Measurements from ENCODE around the gene ZBTB46. TPM values are rescaled to one million over a fixed set of nuclear protein-coding genes. Genes with fewer than 3 reads are reported as not detected.

ZBTB46 gene
- total RNA-seq, 1 donor: 0.36 TPM

DNA sequence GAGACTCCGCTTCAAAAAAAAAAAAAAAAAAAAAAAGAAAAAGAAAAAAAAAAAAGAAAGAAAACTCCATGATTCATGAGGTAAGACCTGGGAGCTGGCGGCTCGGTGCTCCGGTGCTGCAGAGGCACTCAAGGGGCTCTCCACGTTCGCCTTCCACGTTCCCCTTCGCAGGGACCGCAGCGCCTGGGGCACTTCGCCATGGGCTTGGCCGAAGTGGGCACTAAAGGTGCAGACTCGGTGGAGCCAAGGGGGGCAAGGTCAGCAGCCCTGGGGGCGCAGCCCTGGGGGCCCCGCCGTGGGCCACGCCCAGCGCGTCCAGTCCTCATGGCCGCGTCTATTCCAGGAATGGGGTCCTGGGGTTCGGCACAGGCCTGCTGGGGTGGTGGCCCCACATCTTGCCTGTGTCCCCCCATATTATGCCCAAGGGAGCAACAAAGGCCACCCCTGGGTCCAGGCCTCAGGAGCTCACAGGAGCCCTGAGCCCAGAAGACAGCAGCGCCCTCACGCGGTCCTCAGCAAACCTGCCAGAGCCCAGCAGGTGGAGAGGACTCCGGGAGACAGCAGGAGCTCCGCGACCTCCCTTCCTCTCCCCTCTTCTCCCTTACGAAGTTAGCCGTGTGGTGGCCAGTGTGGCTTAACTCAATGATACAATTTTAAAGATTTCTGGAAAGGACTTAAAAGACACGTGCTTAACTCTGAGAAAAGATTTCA lies 21.9 kb downstream of the ZBTB46 start:
- Histone ChIP-seq H3K27me3 (ENCODE audit: insufficient read depth, low read length) (no peaks in the 10 kb centered on the region), H4K20me1 (ENCODE audit: insufficient read depth, low read length) (no peaks in the 10 kb centered on the region), H2AFZ (ENCODE audit: low read length) (no peak overlapping the region), H3K4me3 (ENCODE audit: insufficient read depth, low read length) (no peak overlapping the region), H3K79me2 (ENCODE audit: insufficient read depth, low read length) (no peaks in the 10 kb centered on the region), H3K9me3 (ENCODE audit: low read depth, low read length) (no peaks in the 10 kb centered on the region), H3K4me2 (ENCODE audit: insufficient read depth, low read length) (no peak overlapping the region), H3K36me3 (ENCODE audit: insufficient read depth, low read length) (no peaks in the 10 kb centered on the region), H3K27ac (ENCODE audit: low read depth, low read length) (no peak overlapping the region), H3K4me1 (ENCODE audit: insufficient read depth, low read length) (no peaks in the 10 kb centered on the region)
- no peak for DNase-seq (ENCODE audit: insufficient read length, low spot score, missing footprints)
- TF ChIP-seq, protein P1, sequence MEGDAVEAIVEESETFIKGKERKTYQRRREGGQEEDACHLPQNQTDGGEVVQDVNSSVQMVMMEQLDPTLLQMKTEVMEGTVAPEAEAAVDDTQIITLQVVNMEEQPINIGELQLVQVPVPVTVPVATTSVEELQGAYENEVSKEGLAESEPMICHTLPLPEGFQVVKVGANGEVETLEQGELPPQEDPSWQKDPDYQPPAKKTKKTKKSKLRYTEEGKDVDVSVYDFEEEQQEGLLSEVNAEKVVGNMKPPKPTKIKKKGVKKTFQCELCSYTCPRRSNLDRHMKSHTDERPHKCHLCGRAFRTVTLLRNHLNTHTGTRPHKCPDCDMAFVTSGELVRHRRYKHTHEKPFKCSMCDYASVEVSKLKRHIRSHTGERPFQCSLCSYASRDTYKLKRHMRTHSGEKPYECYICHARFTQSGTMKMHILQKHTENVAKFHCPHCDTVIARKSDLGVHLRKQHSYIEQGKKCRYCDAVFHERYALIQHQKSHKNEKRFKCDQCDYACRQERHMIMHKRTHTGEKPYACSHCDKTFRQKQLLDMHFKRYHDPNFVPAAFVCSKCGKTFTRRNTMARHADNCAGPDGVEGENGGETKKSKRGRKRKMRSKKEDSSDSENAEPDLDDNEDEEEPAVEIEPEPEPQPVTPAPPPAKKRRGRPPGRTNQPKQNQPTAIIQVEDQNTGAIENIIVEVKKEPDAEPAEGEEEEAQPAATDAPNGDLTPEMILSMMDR (IDR thresholded peaks at IDR 0.05; ENCODE audit: extremely low read depth, low read depth, low read length): no peak

DNA sequence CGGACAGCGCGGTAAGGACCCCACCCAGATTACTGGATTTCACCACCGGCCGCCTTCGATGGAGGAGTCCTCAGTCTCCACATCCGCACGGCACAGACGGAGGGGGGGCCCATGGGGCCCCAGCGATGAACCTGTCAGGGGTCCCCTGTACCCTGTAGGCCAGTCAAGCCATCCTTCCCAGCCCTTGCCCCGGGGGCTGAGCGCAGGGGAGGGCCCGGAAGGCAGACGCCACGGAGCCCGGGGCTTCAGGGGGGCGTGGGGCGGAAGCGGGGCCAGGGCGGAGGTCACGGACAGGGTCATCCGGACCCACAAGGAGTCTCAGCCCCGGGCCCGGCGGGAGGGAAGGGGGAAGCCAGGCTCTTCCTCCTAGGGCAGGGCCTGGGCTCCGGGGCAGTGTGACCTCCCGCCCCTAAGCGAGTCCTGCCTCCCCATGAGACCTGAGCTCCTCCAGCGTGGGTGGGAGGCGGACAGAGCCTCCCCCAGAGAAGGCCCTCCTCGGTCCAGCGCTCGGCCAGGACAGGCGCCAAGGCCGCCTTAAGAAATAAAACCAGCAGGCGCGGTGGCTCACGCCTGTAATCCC lies 22.8 kb downstream of the ZBTB46 start:
- Histone ChIP-seq H3K9me3 (ENCODE audit: low read depth, low read length) (no peaks in the 10 kb centered on the region), H3K36me3 (ENCODE audit: insufficient read depth, low read length) (no peaks in the 10 kb centered on the region), H3K4me2 (ENCODE audit: insufficient read depth, low read length) (no peak overlapping the region), H3K79me2 (ENCODE audit: insufficient read depth, low read length) (no peaks in the 10 kb centered on the region), H3K4me1 (ENCODE audit: insufficient read depth, low read length) (no peaks in the 10 kb centered on the region), H3K27ac (ENCODE audit: low read depth, low read length) (no peak overlapping the region), H3K27me3 (ENCODE audit: insufficient read depth, low read length) (no peaks in the 10 kb centered on the region), H4K20me1 (ENCODE audit: insufficient read depth, low read length) (no peaks in the 10 kb centered on the region), H2AFZ (ENCODE audit: low read length) (no peak overlapping the region), H3K4me3 (ENCODE audit: insufficient read depth, low read length) (no peak overlapping the region)
- no peak for DNase-seq (ENCODE audit: insufficient read length, low spot score, missing footprints)
- TF ChIP-seq, protein P1 (IDR thresholded peaks at IDR 0.05; ENCODE audit: extremely low read depth, low read depth, low read length): no peak

DNA sequence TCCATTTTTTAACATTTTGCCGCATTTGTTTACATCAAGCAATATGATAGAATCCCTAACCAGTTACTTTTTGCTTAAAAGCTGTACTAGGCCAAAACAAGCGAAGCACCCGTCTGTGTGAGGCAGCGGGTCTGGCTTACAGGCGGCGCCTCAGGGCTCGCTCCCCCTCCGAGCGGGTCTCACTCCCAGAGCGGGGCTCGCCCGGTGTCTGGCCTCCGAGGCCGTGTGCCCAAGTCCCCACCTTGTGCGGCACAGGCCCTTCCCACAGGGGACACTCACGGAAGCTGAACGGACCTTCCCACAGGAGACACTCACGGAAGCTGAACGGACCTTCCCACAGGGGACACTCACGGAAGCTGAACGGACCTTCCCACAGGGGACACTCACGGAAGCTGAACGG lies 23.4 kb downstream of the ZBTB46 start:
- no peak overlapping the region for H3K4me3 ChIP-seq (ENCODE audit: insufficient read depth, low read length)
- H2AFZ ChIP-seq (ENCODE audit: low read length): no peak overlapping the region
- TF ChIP-seq, protein P1 (IDR thresholded peaks at IDR 0.05; ENCODE audit: extremely low read depth, low read depth, low read length): no peak
- no peak overlapping the region for H3K4me2 ChIP-seq (ENCODE audit: insufficient read depth, low read length)
- H4K20me1 ChIP-seq (ENCODE audit: insufficient read depth, low read length): no peaks in the 10 kb centered on the region
- H3K27me3 ChIP-seq (ENCODE audit: insufficient read depth, low read length): no peaks in the 10 kb centered on the region
- DNase-seq (ENCODE audit: insufficient read length, low spot score, missing footprints): no peak
- H3K27ac ChIP-seq (ENCODE audit: low read depth, low read length): no peak overlapping the region
- no peaks in the 10 kb centered on the region for H3K36me3 ChIP-seq (ENCODE audit: insufficient read depth, low read length)
- H3K79me2 ChIP-seq (ENCODE audit: insufficient read depth, low read length): no peaks in the 10 kb centered on the region
- H3K4me1 ChIP-seq (ENCODE audit: insufficient read depth, low read length): no peaks in the 10 kb centered on the region
- no peaks in the 10 kb centered on the region for H3K9me3 ChIP-seq (ENCODE audit: low read depth, low read length)

DNA sequence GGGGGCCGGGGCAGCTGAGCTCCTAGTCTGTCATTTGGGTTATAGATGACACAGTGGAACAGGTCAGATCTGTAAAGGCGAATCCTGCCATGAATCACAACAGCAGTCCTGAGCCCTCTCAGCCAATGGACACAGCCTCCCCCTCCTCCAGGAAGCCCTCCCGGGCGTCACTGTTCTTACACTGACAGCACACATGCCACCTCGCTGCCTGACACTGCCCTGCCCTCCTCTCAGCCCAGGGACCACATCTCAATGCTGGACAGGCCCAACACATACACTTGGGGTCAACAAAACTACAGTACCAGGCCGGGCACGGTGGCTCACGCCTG lies 26.8 kb downstream of the ZBTB46 start:
- no peak for DNase-seq (ENCODE audit: insufficient read length, low spot score, missing footprints)
- H2AFZ ChIP-seq (ENCODE audit: low read length): no peak overlapping the region
- no peak overlapping the region for H3K4me2 ChIP-seq (ENCODE audit: insufficient read depth, low read length)
- no peak overlapping the region for H3K4me3 ChIP-seq (ENCODE audit: insufficient read depth, low read length)
- TF ChIP-seq, protein P1 (IDR thresholded peaks at IDR 0.05; ENCODE audit: extremely low read depth, low read depth, low read length): no peak
- no peaks in the 10 kb centered on the region for H3K36me3 ChIP-seq (ENCODE audit: insufficient read depth, low read length)
- H3K79me2 ChIP-seq (ENCODE audit: insufficient read depth, low read length): no peaks in the 10 kb centered on the region
- no peaks in the 10 kb centered on the region for H3K9me3 ChIP-seq (ENCODE audit: low read depth, low read length)
- no peak overlapping the region for H3K27ac ChIP-seq (ENCODE audit: low read depth, low read length)
- no peaks in the 10 kb centered on the region for H3K27me3 ChIP-seq (ENCODE audit: insufficient read depth, low read length)
- no peaks in the 10 kb centered on the region for H3K4me1 ChIP-seq (ENCODE audit: insufficient read depth, low read length)
- H4K20me1 ChIP-seq (ENCODE audit: insufficient read depth, low read length): no peaks in the 10 kb centered on the region
